Measurements from ENCODE around the gene AK3. TPM values are rescaled to one million over a fixed set of nuclear protein-coding genes. Genes with fewer than 3 reads are reported as not detected.
A peak's percentile ranks its signal among the peaks of the same experiment; 100 is the strongest.

AK3 gene
- total RNA-seq, 1 donor from 2014 or later: 197 TPM

GRCh38 chr9:4738866-4739586, 2.0 kb downstream of the AK3 start:
- no peaks in the 10 kb centered on the region for H3K9me3 ChIP-seq (replicated peaks)
- peaks cover 52% of the 10 kb centered on the region for H3K4me1 ChIP-seq
- peak overlapping the region; percentile 85 for H3K4me3 ChIP-seq
- peak overlapping the region; percentile 95 for H3K27ac ChIP-seq (replicated peaks)
- no peaks in the 10 kb centered on the region for H3K36me3 ChIP-seq
- no peaks in the 10 kb centered on the region for H3K27me3 ChIP-seq (ENCODE audit: low read depth)
- TF ChIP-seq CTCF (IDR thresholded peaks at IDR 0.05; ENCODE audit: borderline replicate concordance): no peak
- no peak for DNase-seq
- intact Hi-C loops (cut with micrococcal nuclease): no loop called here

- no peaks in the 10 kb centered on the region for H3K9me3 ChIP-seq (replicated peaks)
- no peak for TF ChIP-seq CTCF (IDR thresholded peaks at IDR 0.05; ENCODE audit: borderline replicate concordance)
- H3K36me3 ChIP-seq: no peaks in the 10 kb centered on the region
- no peak for DNase-seq
- no peaks in the 10 kb centered on the region for H3K27me3 ChIP-seq (ENCODE audit: low read depth)
- no peak overlapping the region for H3K4me3 ChIP-seq
- intact Hi-C loops (cut with micrococcal nuclease): no loop called here
- no peak overlapping the region for H3K27ac ChIP-seq (replicated peaks)
- peaks cover 31% of the 10 kb centered on the region for H3K4me1 ChIP-seq
Observed at GRCh38 chr9:4734150-4734549, 6.9 kb downstream of the AK3 start.

GRCh38 chr9:4732890-4733289, 8.1 kb downstream of the AK3 start:
- peaks cover 22% of the 10 kb centered on the region for H3K4me1 ChIP-seq
- no peak for TF ChIP-seq CTCF (IDR thresholded peaks at IDR 0.05; ENCODE audit: borderline replicate concordance)
- no peak overlapping the region for H3K4me3 ChIP-seq
- DNase-seq: no peak
- H3K9me3 ChIP-seq (replicated peaks): no peaks in the 10 kb centered on the region
- no peaks in the 10 kb centered on the region for H3K36me3 ChIP-seq
- H3K27ac ChIP-seq (replicated peaks): no peak overlapping the region
- intact Hi-C loops (cut with micrococcal nuclease): no loop called here
- no peaks in the 10 kb centered on the region for H3K27me3 ChIP-seq (ENCODE audit: low read depth)

- no peak for TF ChIP-seq CTCF (IDR thresholded peaks at IDR 0.05; ENCODE audit: borderline replicate concordance)
- Histone ChIP-seq H3K27ac (replicated peaks) (no peak overlapping the region), H3K36me3 (peaks cover 3% of the 10 kb centered on the region), H3K27me3 (ENCODE audit: low read depth) (no peaks in the 10 kb centered on the region), H3K4me3 (no peak overlapping the region), H3K4me1 (peaks cover 13% of the 10 kb centered on the region), H3K9me3 (replicated peaks) (no peaks in the 10 kb centered on the region)
- intact Hi-C loops (cut with micrococcal nuclease): no loop called here
- no peak for DNase-seq
Observed at GRCh38 chr9:4727593-4727992, 13.4 kb downstream of the AK3 start.

GRCh38 chr9:4725706-4726442, 15.1 kb downstream of the AK3 start:
- TF ChIP-seq CTCF (IDR thresholded peaks at IDR 0.05; ENCODE audit: borderline replicate concordance): no peak
- intact Hi-C loops (cut with micrococcal nuclease): no loop called here
- no peak for DNase-seq

More at GRCh38 chr9:4725706-4726442, 15.1 kb downstream of the AK3 start:
- H3K9me3 ChIP-seq (replicated peaks): no peaks in the 10 kb centered on the region
- H3K36me3 ChIP-seq: peaks cover 17% of the 10 kb centered on the region
- H3K4me3 ChIP-seq: no peak overlapping the region
- H3K27me3 ChIP-seq (ENCODE audit: low read depth): no peaks in the 10 kb centered on the region
- no peak overlapping the region for H3K27ac ChIP-seq (replicated peaks)
- peaks cover 2% of the 10 kb centered on the region for H3K4me1 ChIP-seq
